Type B pancreatic cell (in vitro differentiated cells): ENCODE measurements around the gene HNRNPUL2. TPM values are rescaled to one million over a fixed set of nuclear protein-coding genes. Genes with fewer than 3 reads are reported as not detected.
A peak's percentile ranks its signal among the peaks of the same experiment; 100 is the strongest.

Experiments used
- DNase-seq: peaks from one replicate; pipeline ENCODE4 v3.0.0; 2021; ENCODE audit warnings: mixed read lengths; ENCODE audit not compliant: unreplicated experiment; ENCODE audit errors: extremely low spot score
- H3K27ac Mint-ChIP-seq: 2 replicates; pipeline ENCODE4 v1.8.0; 2021; ENCODE audit warnings: mild to moderate bottlenecking, mixed read lengths
- H3K27me3 Mint-ChIP-seq: 2 replicates; pipeline ENCODE4 v1.8.0; 2021; ENCODE audit warnings: mixed read lengths
- H3K36me3 Mint-ChIP-seq: 2 replicates; pipeline ENCODE4 v1.8.0; 2021; ENCODE audit warnings: mixed read lengths
- H3K4me1 Mint-ChIP-seq: one replicate; pipeline ENCODE4 v1.8.0; 2021; ENCODE audit warnings: mixed read lengths; ENCODE audit not compliant: unreplicated experiment
- H3K4me3 Mint-ChIP-seq: 2 replicates; pipeline ENCODE4 v1.8.0; 2021; ENCODE audit warnings: mild to moderate bottlenecking, mixed read lengths
- H3K9me3 Mint-ChIP-seq: 2 replicates; pipeline ENCODE4 v1.8.0; 2021; ENCODE audit warnings: mixed read lengths
- total RNA-seq: library from RNA; stranded (reverse); gene quantifications from 2 replicates; pipeline ENCODE4 v1.2.1, GENCODE V29; 2021; ENCODE audit warnings: low replicate concordance
- TF ChIP-seq, protein P1 (sequence below): fragments of 200-600 bp; sonication (generic); conservative IDR thresholded peaks from 2 replicates; pipeline ENCODE4 v1.5.0; 2021; ENCODE audit warnings: antibody characterized with exemption, mild to moderate bottlenecking

The HNRNPUL2 gene
- total RNA-seq, 1 donor from 2014 or later, result 63.7 TPM

- Mint-ChIP-seq H3K4me3 (peak overlapping the region; percentile 98), H3K36me3 (peaks cover 6% of the 10 kb centered on the region), H3K9me3 (no peaks in the 10 kb centered on the region), H3K27me3 (no peaks in the 10 kb centered on the region), H3K27ac (peak overlapping the region; percentile 95), H3K4me1 (peaks cover 21% of the 10 kb centered on the region)
- TF ChIP-seq, protein P1, sequence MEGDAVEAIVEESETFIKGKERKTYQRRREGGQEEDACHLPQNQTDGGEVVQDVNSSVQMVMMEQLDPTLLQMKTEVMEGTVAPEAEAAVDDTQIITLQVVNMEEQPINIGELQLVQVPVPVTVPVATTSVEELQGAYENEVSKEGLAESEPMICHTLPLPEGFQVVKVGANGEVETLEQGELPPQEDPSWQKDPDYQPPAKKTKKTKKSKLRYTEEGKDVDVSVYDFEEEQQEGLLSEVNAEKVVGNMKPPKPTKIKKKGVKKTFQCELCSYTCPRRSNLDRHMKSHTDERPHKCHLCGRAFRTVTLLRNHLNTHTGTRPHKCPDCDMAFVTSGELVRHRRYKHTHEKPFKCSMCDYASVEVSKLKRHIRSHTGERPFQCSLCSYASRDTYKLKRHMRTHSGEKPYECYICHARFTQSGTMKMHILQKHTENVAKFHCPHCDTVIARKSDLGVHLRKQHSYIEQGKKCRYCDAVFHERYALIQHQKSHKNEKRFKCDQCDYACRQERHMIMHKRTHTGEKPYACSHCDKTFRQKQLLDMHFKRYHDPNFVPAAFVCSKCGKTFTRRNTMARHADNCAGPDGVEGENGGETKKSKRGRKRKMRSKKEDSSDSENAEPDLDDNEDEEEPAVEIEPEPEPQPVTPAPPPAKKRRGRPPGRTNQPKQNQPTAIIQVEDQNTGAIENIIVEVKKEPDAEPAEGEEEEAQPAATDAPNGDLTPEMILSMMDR, result no peak
- DNase-seq, result no peak
Measured at GRCh38 chr11:62666259-62666926, 60.9 kb downstream of the HNRNPUL2 start.

- Mint-ChIP-seq H3K4me3 (peak overlapping the region; percentile 98), H3K36me3 (peaks cover 6% of the 10 kb centered on the region), H3K4me1 (peaks cover 14% of the 10 kb centered on the region), H3K27me3 (no peaks in the 10 kb centered on the region), H3K27ac (peak overlapping the region; percentile 95), H3K9me3 (no peaks in the 10 kb centered on the region)
- no peak for DNase-seq
- TF ChIP-seq, protein P1, result no peak
Measured at GRCh38 chr11:62665599-62666258, 61.5 kb downstream of the HNRNPUL2 start.

DNA sequence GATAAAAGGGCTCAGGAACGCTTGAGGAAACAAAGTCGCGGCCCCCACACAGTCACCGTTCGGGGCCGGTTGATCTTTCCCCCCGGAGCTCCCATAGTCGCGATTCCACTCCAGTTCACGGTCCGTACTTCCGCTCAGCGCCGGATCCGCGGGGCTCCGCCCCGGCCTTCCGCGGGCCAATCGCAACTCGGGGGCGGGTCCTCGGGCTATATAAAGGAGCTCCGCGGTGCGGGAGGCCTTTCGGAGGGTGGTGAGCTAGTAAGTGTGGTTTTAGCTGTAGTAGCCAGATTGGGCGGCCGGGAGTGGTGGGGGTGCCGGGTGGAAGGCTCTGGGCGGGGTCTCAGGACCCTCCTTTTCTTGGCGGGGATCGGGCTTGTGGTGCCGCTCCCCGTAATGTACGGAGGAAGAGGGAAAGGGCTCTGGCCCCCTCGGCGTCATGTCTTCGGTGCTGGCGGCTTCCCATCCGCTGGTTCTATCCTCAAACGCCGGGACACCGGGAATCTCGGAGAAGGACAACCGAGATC, 62.1 kb downstream of the HNRNPUL2 start, which contains the start of the genes C11orf98 and CSKMT:
Gene C11orf98 (minus strand): TSS at position 136 of the 524 bp plus-strand sequence. CDS start 41 bp downstream, at position 95.
Gene CSKMT (plus strand): TSS at position 238 of the 524 bp plus-strand sequence. CDS start 568 bp downstream, outside the sequence.
- TF ChIP-seq, protein P1, result no peak
- Mint-ChIP-seq H3K36me3 (peaks cover 6% of the 10 kb centered on the region), H3K4me1 (peaks cover 14% of the 10 kb centered on the region), H3K4me3 (peak within 1 kb of the TSS; percentile 98), H3K27me3 (no peaks in the 10 kb centered on the region), H3K9me3 (no peaks in the 10 kb centered on the region), H3K27ac (peak within 1 kb of the TSS; percentile 95)
- DNase-seq, result peak; percentile 98

DNA sequence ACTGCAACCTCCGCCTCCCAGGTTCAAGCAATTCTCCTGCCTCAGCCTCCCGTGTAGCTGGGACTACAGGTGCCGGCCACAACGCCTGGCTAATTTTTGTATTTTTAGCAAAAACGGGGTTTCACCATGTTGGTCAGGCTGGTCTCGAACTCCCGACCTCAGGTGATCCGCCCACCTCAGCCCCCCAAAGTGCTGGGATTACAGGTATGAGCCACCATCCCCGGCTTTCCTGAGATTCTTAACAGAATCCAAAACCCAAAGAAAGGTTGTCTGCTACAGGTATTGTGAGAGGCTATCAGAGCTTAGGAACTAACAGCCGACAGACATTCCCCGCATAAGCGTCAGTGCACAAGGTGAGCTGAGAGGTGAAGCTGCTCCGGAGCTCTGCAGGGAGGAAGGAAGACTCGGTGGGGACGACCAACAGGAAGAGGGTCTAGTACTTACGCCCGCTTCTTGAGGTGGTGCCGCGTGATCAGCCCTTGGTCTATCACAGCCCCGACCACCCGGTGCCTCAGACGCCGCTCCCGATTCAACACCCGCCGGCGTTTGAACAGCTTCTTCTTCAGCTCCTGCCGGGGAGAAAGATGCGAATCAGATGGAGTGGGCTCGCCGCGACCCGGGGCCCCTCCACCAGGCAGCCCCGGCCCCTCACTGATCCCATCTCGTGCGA, 62.7 kb downstream of the HNRNPUL2 start:
- Mint-ChIP-seq H3K9me3 (no peaks in the 10 kb centered on the region), H3K36me3 (peaks cover 6% of the 10 kb centered on the region), H3K4me1 (peaks cover 13% of the 10 kb centered on the region), H3K27ac (peak overlapping the region; percentile 95), H3K4me3 (peak overlapping the region; percentile 98), H3K27me3 (no peaks in the 10 kb centered on the region)
- TF ChIP-seq, protein P1, result no peak
- DNase-seq, result no peak

Other genes with a start within 250 kb of the HNRNPUL2 start
- gene AHNAK, start 180.7 kb downstream of the HNRNPUL2 start, total RNA-seq, result 302 and 656 TPM in 2 replicates
- 1,846 and 2,051 TPM in 2 replicates for gene EEF1G, start 153.6 kb downstream of the HNRNPUL2 start, total RNA-seq
- gene TUT1, start 135.9 kb downstream of the HNRNPUL2 start, total RNA-seq, result 15.0 and 22.1 TPM in 2 replicates
- 148 and 152 TPM in 2 replicates for gene MTA2, start 125.6 kb downstream of the HNRNPUL2 start, total RNA-seq
- gene EML3, start 114.7 kb downstream of the HNRNPUL2 start, total RNA-seq, result 46.0 and 76.0 TPM in 2 replicates
- 1.4 and 1.8 TPM in 2 replicates for gene ROM1, start 114.2 kb downstream of the HNRNPUL2 start, total RNA-seq
- gene B3GAT3, start 105.5 kb downstream of the HNRNPUL2 start, total RNA-seq, result 43.4 and 50.0 TPM in 2 replicates
- gene GANAB, start 80.8 kb downstream of the HNRNPUL2 start, total RNA-seq, result 278 and 372 TPM in 2 replicates
- gene INTS5, start 74.2 kb downstream of the HNRNPUL2 start, total RNA-seq, result 26.5 and 28.3 TPM in 2 replicates
- gene C11orf98, start 62.2 kb downstream of the HNRNPUL2 start, total RNA-seq, result 69.1 and 69.2 TPM in 2 replicates
- 17.7 and 28.0 TPM in 2 replicates for gene CSKMT, start 62.1 kb downstream of the HNRNPUL2 start, total RNA-seq
- 11.2 and 11.7 TPM in 2 replicates for gene UQCC3, start 55.8 kb downstream of the HNRNPUL2 start, total RNA-seq
- 6.1 and 8.1 TPM in 2 replicates for gene LBHD1, start 55.2 kb downstream of the HNRNPUL2 start, total RNA-seq
- gene UBXN1, start 48.4 kb downstream of the HNRNPUL2 start, total RNA-seq, result 76.5 and 113 TPM in 2 replicates
- 0.21 and 1.0 TPM in 2 replicates for gene LRRN4CL, start 37.9 kb downstream of the HNRNPUL2 start, total RNA-seq
- gene BSCL2, start 20.0 kb downstream of the HNRNPUL2 start, total RNA-seq, result 93.5 and 94.6 TPM in 2 replicates
- 0.88 and 4.7 TPM in 2 replicates for gene GNG3, start 19.8 kb downstream of the HNRNPUL2 start, total RNA-seq
- gene TTC9C, start 1.0 kb upstream of the HNRNPUL2 start, total RNA-seq, result 34.1 and 39.0 TPM in 2 replicates
- 6.3 and 10.1 TPM in 2 replicates for gene ZBTB3, start 26.7 kb upstream of the HNRNPUL2 start, total RNA-seq
- gene POLR2G, start 34.1 kb upstream of the HNRNPUL2 start, total RNA-seq, result 68.8 and 98.7 TPM in 2 replicates
- gene TAF6L, start 43.9 kb upstream of the HNRNPUL2 start, total RNA-seq, result 23.8 and 37.6 TPM in 2 replicates
- gene TMEM179B, start 59.9 kb upstream of the HNRNPUL2 start, total RNA-seq, result 41.1 and 53.1 TPM in 2 replicates
- 21.9 and 23.3 TPM in 2 replicates for gene TMEM223, start 64.5 kb upstream of the HNRNPUL2 start, total RNA-seq
- gene NXF1, start 78.0 kb upstream of the HNRNPUL2 start, total RNA-seq, result 111 TPM in 2 replicates
- 42.4 and 51.7 TPM in 2 replicates for gene STX5, start 104.6 kb upstream of the HNRNPUL2 start, total RNA-seq
- not detected in 2 replicates for gene TEX54, start 105.4 kb upstream of the HNRNPUL2 start, total RNA-seq
- 47.6 and 58.3 TPM in 2 replicates for gene WDR74, start 112.1 kb upstream of the HNRNPUL2 start, total RNA-seq
- gene SLC3A2, start 153.4 kb upstream of the HNRNPUL2 start, total RNA-seq, result 190 and 287 TPM in 2 replicates
- 0.29 and 2.1 TPM in 2 replicates for gene CHRM1, start 193.9 kb upstream of the HNRNPUL2 start, total RNA-seq